Osteocyte (in vitro differentiated cells): ENCODE data around the gene RASAL2. TPM values are rescaled to one million over a fixed set of nuclear protein-coding genes. Genes with fewer than 3 reads are reported as not detected.

Experiments
- DNase-seq: peaks from one replicate; pipeline ENCODE4 v3.0.0; 2021; ENCODE audit warnings: mixed read lengths; ENCODE audit not compliant: unreplicated experiment; ENCODE audit errors: extremely low spot score
- H3K27ac Mint-ChIP-seq: one replicate; pipeline ENCODE4 v1.8.0; 2021; ENCODE audit warnings: mild to moderate bottlenecking, mixed read lengths; ENCODE audit not compliant: unreplicated experiment
- H3K27me3 Mint-ChIP-seq: one replicate; pipeline ENCODE4 v1.8.0; 2021; ENCODE audit warnings: mixed read lengths; ENCODE audit not compliant: unreplicated experiment
- H3K36me3 Mint-ChIP-seq: one replicate; pipeline ENCODE4 v1.8.0; 2021; ENCODE audit warnings: mixed read lengths; ENCODE audit not compliant: unreplicated experiment
- H3K4me1 Mint-ChIP-seq: one replicate; pipeline ENCODE4 v1.8.0; 2021; ENCODE audit warnings: mixed read lengths; ENCODE audit not compliant: unreplicated experiment
- H3K4me3 Mint-ChIP-seq: one replicate; pipeline ENCODE4 v1.8.0; 2021; ENCODE audit warnings: mild to moderate bottlenecking, moderate library complexity, mixed read lengths; ENCODE audit not compliant: unreplicated experiment
- H3K9me3 Mint-ChIP-seq: one replicate; pipeline ENCODE4 v1.8.0; 2021; ENCODE audit warnings: mixed read lengths; ENCODE audit not compliant: unreplicated experiment
- CTCF ChIP-seq: fragments of 200-600 bp; sonication (generic); IDR thresholded peaks from 2 replicates; pipeline ENCODE4 v1.5.0; 2021; ENCODE audit warnings: antibody characterized with exemption, mild to moderate bottlenecking, moderate library complexity
- total RNA-seq: library from RNA; stranded (reverse); gene quantifications from 2 replicates; pipeline ENCODE4 v1.2.1, GENCODE V29; 2021

RASAL2 gene
- total RNA-seq, 1 donor from 2014 or later, result 34.2 TPM

DNA sequence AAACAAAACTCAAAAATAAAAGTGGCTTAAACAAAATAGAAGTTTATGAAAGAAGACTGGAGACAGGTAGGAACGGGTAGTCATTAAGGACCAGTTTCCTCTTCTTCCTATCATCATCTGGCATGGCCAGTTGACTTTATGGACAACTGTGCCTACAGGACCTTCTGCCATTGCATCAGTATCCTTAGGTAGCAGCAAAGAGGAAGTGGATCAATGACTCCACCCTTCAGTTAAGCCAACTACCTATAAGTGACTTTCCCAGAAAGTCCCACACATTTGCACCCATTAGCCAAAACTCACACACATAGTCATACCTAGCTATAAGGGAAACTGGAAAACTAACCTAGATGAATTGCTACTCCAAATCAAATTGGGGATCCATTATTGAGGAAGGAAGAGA is 51.7 kb downstream of the RASAL2 start:
- Mint-ChIP-seq H3K4me3 (peak overlapping the region; percentile 49), H3K9me3 (no peaks in the 10 kb centered on the region), H3K27ac (peak overlapping the region; percentile 96), H3K27me3 (no peaks in the 10 kb centered on the region), H3K36me3 (no peaks in the 10 kb centered on the region), H3K4me1 (peaks cover 55% of the 10 kb centered on the region)
- TF ChIP-seq CTCF, result no peak
- no peak for DNase-seq

GRCh38 chr1:178146436-178146835 is 52.5 kb downstream of the RASAL2 start:
- Mint-ChIP-seq H3K36me3 (no peaks in the 10 kb centered on the region), H3K4me1 (peaks cover 60% of the 10 kb centered on the region), H3K27me3 (no peaks in the 10 kb centered on the region), H3K9me3 (no peaks in the 10 kb centered on the region), H3K27ac (peak overlapping the region; percentile 18), H3K4me3 (no peak overlapping the region)
- TF ChIP-seq CTCF, result no peak
- DNase-seq, result no peak

DNA sequence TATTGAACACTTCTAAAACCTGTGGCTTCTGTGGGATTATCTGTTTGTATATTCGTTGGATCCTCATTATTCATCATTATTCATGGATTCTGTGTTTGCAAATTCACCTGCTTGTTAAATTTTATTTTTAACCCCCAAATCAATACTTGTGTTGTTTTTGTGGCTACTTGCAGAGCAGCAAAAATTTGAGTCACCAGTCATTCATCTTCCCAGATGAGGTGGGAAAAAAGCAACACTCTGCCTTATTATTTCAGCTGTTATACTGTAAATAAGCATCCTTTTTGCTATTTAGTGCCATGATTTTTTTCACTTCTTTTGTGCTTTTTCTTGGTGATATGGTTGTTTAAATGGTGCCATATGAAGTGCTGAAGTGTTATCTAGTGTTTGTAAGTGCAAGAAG is 56.7 kb downstream of the RASAL2 start:
- Mint-ChIP-seq H3K36me3 (no peaks in the 10 kb centered on the region), H3K4me3 (no peak overlapping the region), H3K4me1 (peaks cover 64% of the 10 kb centered on the region), H3K27me3 (no peaks in the 10 kb centered on the region), H3K9me3 (no peaks in the 10 kb centered on the region), H3K27ac (no peak overlapping the region)
- no peak for TF ChIP-seq CTCF
- no peak for DNase-seq

- no peaks in the 10 kb centered on the region for H3K27me3 Mint-ChIP-seq
- no peak for DNase-seq
- no peaks in the 10 kb centered on the region for H3K36me3 Mint-ChIP-seq
- no peak overlapping the region for H3K4me3 Mint-ChIP-seq
- peaks cover 58% of the 10 kb centered on the region for H3K4me1 Mint-ChIP-seq
- no peaks in the 10 kb centered on the region for H3K9me3 Mint-ChIP-seq
- no peak for TF ChIP-seq CTCF
- no peak overlapping the region for H3K27ac Mint-ChIP-seq
Observed at GRCh38 chr1:178151831-178152230, 57.9 kb downstream of the RASAL2 start.

- no peak overlapping the region for H3K4me3 Mint-ChIP-seq
- no peaks in the 10 kb centered on the region for H3K27me3 Mint-ChIP-seq
- DNase-seq, result no peak
- H3K36me3 Mint-ChIP-seq, result no peaks in the 10 kb centered on the region
- no peak for TF ChIP-seq CTCF
- no peaks in the 10 kb centered on the region for H3K9me3 Mint-ChIP-seq
- peaks cover 37% of the 10 kb centered on the region for H3K4me1 Mint-ChIP-seq
- no peak overlapping the region for H3K27ac Mint-ChIP-seq
Observed at GRCh38 chr1:178155481-178156255, 61.8 kb downstream of the RASAL2 start.
